ENCODE results near the gene TP53I3.
"Not testable (repeated sequence)": the region's sequence is repeated elsewhere in the genome, so short reads cannot be mapped to it uniquely, and the experiment has no call there.

The TP53I3 gene

GRCh38 chr2:24095171-24095677, 10.6 kb upstream of the TP53I3 start:
- not testable (repeated sequence) for DNase-seq

GRCh38 chr2:24093270-24093669, 8.6 kb upstream of the TP53I3 start:
- not testable (repeated sequence) for DNase-seq

GRCh38 chr2:24088821-24089359, 4.3 kb upstream of the TP53I3 start:
- no peak for DNase-seq

- DNase-seq, result no peak
These were observed 2.4 kb upstream of the TP53I3 start for GRCh38 chr2:24087032-24087431.

- no peak for DNase-seq
These were observed 1.6 kb upstream of the TP53I3 start for GRCh38 chr2:24086241-24086640.

GRCh38 chr2:24085200-24085489, 511 bp upstream of the TP53I3 start:
- DNase-seq, result no peak

GRCh38 chr2:24083567-24084385, 858 bp downstream of the TP53I3 start:
- peak; percentile 77 for DNase-seq

- no peak for DNase-seq
These were observed 1.7 kb downstream of the TP53I3 start for GRCh38 chr2:24082787-24083566.

- DNase-seq, result no peak
These were observed 3.9 kb downstream of the TP53I3 start for GRCh38 chr2:24080701-24081100.

- DNase-seq, result no peak
These were observed 6.8 kb downstream of the TP53I3 start for GRCh38 chr2:24077879-24078278.

GRCh38 chr2:24077535-24077877, 7.1 kb downstream of the TP53I3 start:
- no peak for DNase-seq

- DNase-seq, result no peak
These were observed 7.6 kb downstream of the TP53I3 start for GRCh38 chr2:24076849-24077534.

GRCh38 chr2:24075915-24076848, 8.5 kb downstream of the TP53I3 start, which contains the start of gene SF3B6:
Gene SF3B6, minus strand, starts transcription at chr2:24076326. Its CDS starts 97 bp downstream, at chr2:24076229.
- DNase-seq, result peak; percentile 98

- DNase-seq, result no peak
These were observed 9.4 kb downstream of the TP53I3 start for GRCh38 chr2:24075259-24075658.

GRCh38 chr2:24073816-24074215, 10.8 kb downstream of the TP53I3 start:
- DNase-seq, result no peak

- DNase-seq, result no peak
These were observed 12.4 kb downstream of the TP53I3 start for GRCh38 chr2:24072259-24072658.

GRCh38 chr2:24065341-24065740, 19.3 kb downstream of the TP53I3 start:
- DNase-seq, result no peak

GRCh38 chr2:24058564-24059271, 25.9 kb downstream of the TP53I3 start:
- no peak for DNase-seq

GRCh38 chr2:24055750-24056149, 28.9 kb downstream of the TP53I3 start:
- no peak for DNase-seq

- no peak for DNase-seq
These were observed 30.1 kb downstream of the TP53I3 start for GRCh38 chr2:24054366-24055010.

GRCh38 chr2:24052951-24053350, 31.7 kb downstream of the TP53I3 start:
- no peak for DNase-seq
